ENCODE measurements around the gene SRP19.
"Not testable (repeated sequence)": the region's sequence is repeated elsewhere in the genome, so short reads cannot be mapped to it uniquely, and the experiment has no call there.

Gene SRP19

GRCh38 chr5:112860929-112861637, at the start of gene SRP19:
Gene SRP19, plus strand, starts transcription at chr5:112861287. Its CDS starts 90 bp downstream, at chr5:112861377.
- peak; percentile 88 for DNase-seq

GRCh38 chr5:112812549-112812948, 48.5 kb upstream of the SRP19 start:
- DNase-seq, result no peak

GRCh38 chr5:112820246-112820645, 40.8 kb upstream of the SRP19 start:
- DNase-seq, result no peak

- no peak for DNase-seq
Observed at GRCh38 chr5:112822456-112822855, 38.6 kb upstream of the SRP19 start.

GRCh38 chr5:112823181-112823580, 37.9 kb upstream of the SRP19 start:
- no peak for DNase-seq

- DNase-seq, result no peak
Observed at GRCh38 chr5:112823656-112824055, 37.4 kb upstream of the SRP19 start.

- DNase-seq, result no peak
Observed at GRCh38 chr5:112824197-112824596, 36.9 kb upstream of the SRP19 start.

- no peak for DNase-seq
Observed at GRCh38 chr5:112830378-112830777, 30.7 kb upstream of the SRP19 start.

- no peak for DNase-seq
Observed at GRCh38 chr5:112833971-112834370, 27.1 kb upstream of the SRP19 start.

GRCh38 chr5:112844489-112844888, 16.6 kb upstream of the SRP19 start:
- DNase-seq, result no peak

- DNase-seq, result no peak
Observed at GRCh38 chr5:112846556-112846955, 14.5 kb upstream of the SRP19 start.

- DNase-seq, result no peak
Observed at GRCh38 chr5:112847306-112847705, 13.8 kb upstream of the SRP19 start.

GRCh38 chr5:112848116-112848811, 12.8 kb upstream of the SRP19 start:
- DNase-seq, result no peak

GRCh38 chr5:112849912-112850311, 11.2 kb upstream of the SRP19 start:
- DNase-seq, result no peak

GRCh38 chr5:112854651-112855050, 6.4 kb upstream of the SRP19 start:
- DNase-seq, result no peak

GRCh38 chr5:112857866-112858265, 3.2 kb upstream of the SRP19 start:
- no peak for DNase-seq

- not testable (repeated sequence) for DNase-seq
Observed at GRCh38 chr5:112860571-112860928, 537 bp upstream of the SRP19 start.

GRCh38 chr5:112861638-112861985, 525 bp downstream of the SRP19 start:
- no peak for DNase-seq

- no peak for DNase-seq
Observed at GRCh38 chr5:112862085-112862484, 998 bp downstream of the SRP19 start.

- DNase-seq, result no peak
Observed at GRCh38 chr5:112863549-112863948, 2.5 kb downstream of the SRP19 start.

GRCh38 chr5:112865128-112865527, 4.0 kb downstream of the SRP19 start:
- no peak for DNase-seq

GRCh38 chr5:112866739-112867138, 5.7 kb downstream of the SRP19 start:
- no peak for DNase-seq

- no peak for DNase-seq
Observed at GRCh38 chr5:112867411-112867810, 6.3 kb downstream of the SRP19 start.

GRCh38 chr5:112869948-112870347, 8.9 kb downstream of the SRP19 start:
- DNase-seq, result no peak

GRCh38 chr5:112870966-112871365, 9.9 kb downstream of the SRP19 start:
- DNase-seq, result no peak
